Pancreas (tissue), 10 donors: ENCODE results near the gene ABL2. TPM values are rescaled to one million over a fixed set of nuclear protein-coding genes. Genes with fewer than 3 reads are reported as not detected.

Experiments
- ATAC-seq, 4 donors: fragments of 200-7000 bp; cut with Tn5 transposase; one replicate each; pipeline versions ENCODE4 v1.8.0 to v1.9.1; 2020; ENCODE audit warnings: mild to moderate bottlenecking in 4 of 4, moderate library complexity in 4 of 4
- DNase-seq, 6 donors: peaks; one replicate each; pipeline ENCODE4 v3.0.0-alpha.2; 2020
- FAIRE-seq: peaks from 2 replicates; lab custom pipeline; 2012; peaks lifted over from hg19 to GRCh38; lab: Jason Lieb, UNC
- H3K27ac ChIP-seq, 4 donors: fragments of 200-600 bp; sonication (generic); 1 replicate in 3 of 4; 2 replicates in 1 of 4; pipeline versions ENCODE4 v1.5.0 to v1.8.0; 2020
- H3K27me3 ChIP-seq, 4 donors: fragments of 200-600 bp; one replicate each; pipeline ENCODE4 v1.8.0; 2021
- H3K36me3 ChIP-seq, 3 donors: fragments of 200-600 bp; sonication (generic) in 1 of 3; one replicate each; pipeline versions ENCODE4 v1.5.0 to v1.8.0; 2020 to 2021
- H3K4me1 ChIP-seq, 3 donors: fragments of 200-600 bp; one replicate each; pipeline ENCODE4 v1.8.0; 2021
- H3K4me3 ChIP-seq, 4 donors: fragments of 200-600 bp; sonication (generic) in 2 of 4; one replicate each; pipeline versions ENCODE4 v1.5.0 to v1.8.0; 2020 to 2021
- H3K9me3 ChIP-seq, 4 donors: fragments of 200-600 bp; one replicate each; pipeline ENCODE4 v1.8.0; 2021
- CTCF ChIP-seq, 4 donors: fragments of 200-600 bp; sonication (generic) in 3 of 4; IDR thresholded peaks; one replicate each; pipeline versions ENCODE4 v1.5.0 to v1.8.0; 2021; ENCODE audit warnings: antibody characterized with exemption in 4 of 4
- WGBS, 2 donors: extraction: QIAGEN DNeasy Blood & Tissue Kit; methylation state at CpG; one replicate each; pipeline ENCODE4 v1.1.7; 2013; 5-methylcytosine and 5-hydroxymethylcytosine counted together
- intact Hi-C, 3 donors: fragments of 100-400 bp; cut with DNase I; formaldehyde crosslinking; loops; one replicate each; pipeline versions ENCODE4 v1.11.1 to v1.14.2; 2022
- polyA plus RNA-seq, 2 donors: library from polyadenylated mRNA; stranded (reverse); fragments of 200-250 nt; gene quantifications; one replicate each; pipeline ENCODE4 v1.2.3, GENCODE V29; 2013
- total RNA-seq, 6 donors: library from RNA; stranded (reverse); fragmentation: NEBNext Ultra II Directional in 4 of 6; extraction: Animal tissue kit (Norgen Biotek cat#: 25700) in 4 of 6; gene quantifications; one replicate each; pipeline versions ENCODE4 v1.2.1 to v1.2.4, GENCODE V29; 2021 to 2023
- donor health status: healthy with polysubstance abuse.
- donor health status: DM: no; HTN: no; CAD: no; lungs with moderate emphysema.
- donor health status: DM: no; HTN: no; CAD: no.
- donor health status: control.
- donor health status: control.
- donor health status: Bipolar disorder and iron deficiency.
- donor health status: DM: yes; HTN: yes; CAD: no.
- donor health status: DM: no; HTN: no; CAD: no.
- donor health status: DM: no; HTN: no; CAD: no.
- donor health status: DM: yes; HTN: yes; CAD: no.

Gene ABL2
- total and polyA plus RNA-seq, 8 donors = 3.4 to 13.8 (median 8.9) TPM

GRCh38 chr1:179092896-179093461 lies 136.5 kb downstream of the ABL2 start:
- DNase-seq (no peak), FAIRE-seq (no peak)
- intact Hi-C loops = no loop called here

GRCh38 chr1:179091691-179092165 lies 137.7 kb downstream of the ABL2 start:
- WGBS, 2 donors = 3 to 6% methylated on average over 5 of the region's 5 CpGs
- peaks cover 0 to 31% (median 11%) of the 10 kb centered on the region in 3 donors for H3K36me3 ChIP-seq
- H3K4me1 ChIP-seq = peaks cover 9 to 14% (median 10%) of the 10 kb centered on the region in 3 donors
- intact Hi-C loops = no loop called here
- H3K9me3 ChIP-seq = no peaks in the 10 kb centered on the region
- H3K4me3 ChIP-seq = no peak overlapping the region
- peak; percentile 66 to 83 (median 80) for ATAC-seq
- H3K27ac ChIP-seq = peak overlapping the region; percentile 13 to 56 (median 38)
- no peak for TF ChIP-seq CTCF (IDR thresholded peaks at IDR 0.05)
- DNase-seq = peak in 5 of 6 donors; percentile 58 to 79 (median 67)
- H3K27me3 ChIP-seq = no peaks in the 10 kb centered on the region
- no peak for FAIRE-seq

More at GRCh38 chr1:179092896-179093461, 136.5 kb downstream of the ABL2 start:
- Histone ChIP-seq H3K4me1 (peaks cover 9 to 14% (median 10%) of the 10 kb centered on the region in 3 donors), H3K9me3 (no peaks in the 10 kb centered on the region), H3K4me3 (no peak overlapping the region), H3K27ac (peak overlapping the region in 1 of 4 donors; percentile 30), H3K36me3 (peaks cover 0 to 32% (median 11%) of the 10 kb centered on the region in 3 donors), H3K27me3 (no peaks in the 10 kb centered on the region)
- WGBS, 2 donors = 85 to 95% methylated on average over 9 of the region's 9 CpGs
- no peak for TF ChIP-seq CTCF (IDR thresholded peaks at IDR 0.05)
- no peak for ATAC-seq

- no peak for ATAC-seq
- FAIRE-seq = no peak
- DNase-seq = peak in 1 of 6 donors; percentile 26
- Histone ChIP-seq H3K4me3 (no peak overlapping the region), H3K9me3 (no peaks in the 10 kb centered on the region), H3K27ac (peak overlapping the region; percentile 12 to 56 (median 26)), H3K27me3 (no peaks in the 10 kb centered on the region), H3K4me1 (peaks cover 9 to 14% (median 10%) of the 10 kb centered on the region in 3 donors), H3K36me3 (peaks cover 0 to 24% (median 11%) of the 10 kb centered on the region in 3 donors)
- intact Hi-C loops = no loop called here
- WGBS, 2 donors = 80 to 82% methylated on average over 4 of the region's 4 CpGs
- TF ChIP-seq CTCF (IDR thresholded peaks at IDR 0.05) = no peak
Measured at GRCh38 chr1:179090923-179091322, 138.6 kb downstream of the ABL2 start.

GRCh38 chr1:179090522-179090921 lies 139.0 kb downstream of the ABL2 start:
- ATAC-seq (peak in 2 of 4 donors; percentile 11 to 12), DNase-seq (peak in 1 of 6 donors; percentile 48), FAIRE-seq (no peak)
- TF ChIP-seq CTCF (IDR thresholded peaks at IDR 0.05) = no peak
- intact Hi-C loops = no loop called here
- H3K9me3 ChIP-seq = no peaks in the 10 kb centered on the region
- peaks cover 0 to 25% (median 11%) of the 10 kb centered on the region in 3 donors for H3K36me3 ChIP-seq
- H3K27me3 ChIP-seq = no peaks in the 10 kb centered on the region
- 61 to 68% methylated on average over 8 of the region's 8 CpGs for WGBS, 2 donors
- H3K4me1 ChIP-seq = peaks cover 9 to 14% (median 10%) of the 10 kb centered on the region in 3 donors
- H3K27ac ChIP-seq = peak overlapping the region in 3 of 4 donors; percentile 12 to 56 (median 22)
- no peak overlapping the region for H3K4me3 ChIP-seq
